AG04450 (cell line): ENCODE measurements around the gene COX15. TPM values are rescaled to one million over a fixed set of nuclear protein-coding genes. Genes with fewer than 3 reads are reported as not detected.

Experiments
- CTCF ChIA-PET: fragments of 300-600, 350-600 bp; formaldehyde crosslinking; extraction: SDS; loops from one replicate; lab custom pipeline; 2022; ENCODE audit warnings: antibody characterized with exemption, inconsistent platforms; lab: Charles Lee
- POLR2A ChIA-PET: fragments of 350-600 bp; formaldehyde crosslinking; extraction: SDS; loops from one replicate; lab custom pipeline; 2021; ENCODE audit warnings: antibody characterized with exemption, inconsistent platforms; lab: Yijun Ruan, JAX
- DNase-seq: peaks from one replicate; pipeline ENCODE4 v3.0.0-alpha.2; 2011; ENCODE audit warnings: low read depth, low spot score
- H3K27ac ChIP-seq: one replicate; pipeline ENCODE4 v1.5.1; 2012; ENCODE audit warnings: low read depth, low read length, control low read depth
- H3K27me3 ChIP-seq: one replicate; pipeline ENCODE4 v1.6.0; 2012; ENCODE audit warnings: low read length; ENCODE audit not compliant: control insufficient read depth, insufficient read depth
- H3K4me3 ChIP-seq: 2 replicates; pipeline ENCODE4 v1.5.1; 2011; ENCODE audit warnings: mild to moderate bottlenecking, low read depth, low read length, control low read depth
- H3K9me3 ChIP-seq: 2 replicates; pipeline ENCODE4 v1.5.1; 2012; ENCODE audit warnings: low read length; ENCODE audit not compliant: control insufficient read depth, insufficient read depth
- CTCF ChIP-seq: IDR thresholded peaks from 2 replicates; pipeline ENCODE4 v1.5.1; 2011; ENCODE audit warnings: low read depth, low read length, control low read depth, inconsistent platforms
- polyA plus RNA-seq: library from polyadenylated mRNA; depleted of rRNA; stranded (reverse); fragments of >200 nt; gene quantifications from 2 replicates; pipeline ENCODE4 v1.2.3, GENCODE V29; 2011; rRNA removed

Gene COX15
- polyA plus RNA-seq, 1 experiment: 32.2 TPM

- Histone ChIP-seq H3K27ac (no peak overlapping the region), H3K27me3 (no peaks in the 10 kb centered on the region), H3K9me3 (no peaks in the 10 kb centered on the region), H3K4me3 (no peak overlapping the region)
- no peak for DNase-seq
- no peak; the same call in 1 of the 2 replicates for TF ChIP-seq CTCF
- POLR2A ChIA-PET: no interaction called here
- CTCF ChIA-PET: no interaction called here
Measured at GRCh38 chr10:99682752-99683151, 49.2 kb downstream of the COX15 start.

Other genes with a start within 250 kb of the COX15 start
- gene NKX2-3, start 199.2 kb downstream of the COX15 start, polyA plus RNA-seq: not detected in 2 replicates
- gene SLC25A28, start 111.7 kb downstream of the COX15 start, polyA plus RNA-seq: 20.4 and 21.5 TPM in 2 replicates
- 14.4 and 16.2 TPM in 2 replicates for gene ENTPD7, start 72.6 kb downstream of the COX15 start, polyA plus RNA-seq
- 13.9 and 18.0 TPM in 2 replicates for gene CUTC, start 107 bp upstream of the COX15 start, polyA plus RNA-seq
- gene ABCC2, start 50.5 kb upstream of the COX15 start, polyA plus RNA-seq: 0.29 and 1.2 TPM in 2 replicates